HEK293 (cell line): Measurements from ENCODE around the gene MRPS27.

Source experiments
- CTCF ChIA-PET: fragments of 350-600 bp; formaldehyde crosslinking; extraction: SDS; loops from one replicate; lab custom pipeline; 2021; ENCODE audit warnings: antibody characterized with exemption; lab: Yijun Ruan, JAX
- POLR2A ChIA-PET: fragments of 300-600 bp; formaldehyde crosslinking; extraction: SDS; loops from one replicate; lab custom pipeline; 2020; ENCODE audit warnings: antibody characterized with exemption, inconsistent platforms; lab: Yijun Ruan, JAX
- H3K27ac ChIP-seq: fragments of 200-500 bp; sonication (Bioruptor generic); 2 replicates; pipeline ENCODE4 v1.5.1; 2014; ENCODE audit warnings: low read depth, low read length, control low read depth, inconsistent platforms; ENCODE audit errors: extremely low read depth
- H3K36me3 ChIP-seq, 2 experiments: fragments of 200-500 bp in 1 of 2; sonication (Bioruptor generic) in 1 of 2; 1 replicate in 1 of 2; 2 replicates in 1 of 2; pipeline ENCODE4 v1.5.1; 2014 to 2017; ENCODE audit warnings: inconsistent platforms in 2 of 2, low read length in 2 of 2; ENCODE audit not compliant: control insufficient read depth in 2 of 2, insufficient read depth in 1 of 2
- H3K4me1 ChIP-seq: fragments of 200-500 bp; sonication (Bioruptor generic); 2 replicates; pipeline ENCODE4 v1.5.1; 2014; ENCODE audit warnings: mild to moderate bottlenecking, low read length, inconsistent platforms; ENCODE audit not compliant: control insufficient read depth, insufficient read depth
- H3K4me3 ChIP-seq: 2 replicates; pipeline ENCODE4 v1.5.1; 2011; ENCODE audit warnings: low read depth, mild to moderate bottlenecking, control low read depth, low read length, moderate library complexity
- H3K9me3 ChIP-seq: fragments of 200-500 bp; sonication (Bioruptor generic); 2 replicates; pipeline ENCODE4 v1.5.1; 2014; ENCODE audit warnings: low read depth, low read length, inconsistent platforms; ENCODE audit not compliant: control insufficient read depth, insufficient read depth
- ZIC2 ChIP-seq: fragments of 450-650 bp; formaldehyde crosslinking; IDR thresholded peaks from 2 replicates; pipeline ENCODE4 v1.5.1; 2016; ENCODE audit warnings: missing biosample characterization, missing genetic modification characterization
- ZNF157 ChIP-seq: fragments of 450-650 bp; formaldehyde crosslinking; IDR thresholded peaks from 2 replicates; pipeline ENCODE4 v1.5.1; 2016; ENCODE audit warnings: missing biosample characterization, missing genetic modification characterization
- ZNF311 ChIP-seq: fragments of 450-650 bp; formaldehyde crosslinking; IDR thresholded peaks from 2 replicates; pipeline ENCODE4 v1.5.1; 2017; ENCODE audit warnings: missing biosample characterization, missing genetic modification characterization, borderline replicate concordance

Gene MRPS27

DNA sequence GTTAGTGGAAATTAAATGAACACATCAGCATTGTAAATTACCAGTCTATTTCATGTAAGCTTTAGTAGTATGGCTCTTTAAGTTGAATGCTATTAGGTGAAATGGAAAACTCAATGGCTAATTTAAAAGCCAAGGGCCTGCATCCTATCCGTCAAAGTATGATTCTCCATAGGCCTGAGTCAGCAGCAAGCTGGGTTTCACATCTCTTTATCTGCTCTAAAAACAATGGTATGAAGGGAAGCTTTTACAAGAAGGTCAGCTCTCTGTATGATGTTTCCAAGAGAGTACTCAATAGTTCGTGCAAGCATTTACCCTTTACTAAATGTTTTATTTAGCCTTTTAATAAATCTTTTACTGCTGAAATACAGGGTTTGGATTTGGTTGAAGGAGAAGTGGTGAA lies 149.9 kb downstream of the MRPS27 start:
- ChIA-PET POLR2A (no interaction called here), CTCF (interaction anchor here (0.6 to 1.8 kb wide), 4 partner anchors 16 to 138 kb away, joined by 3 to 6 read pairs (median 4); no protein-coding TSS in a partner anchor)
- H3K27ac ChIP-seq, result no peak overlapping the region
- no peak overlapping the region for H3K4me3 ChIP-seq
- H3K4me1 ChIP-seq, result peaks cover 13% of the 10 kb centered on the region
- H3K36me3 ChIP-seq, result no peaks in the 10 kb centered on the region
- TF ChIP-seq ZNF157 (tag by site-specific recombination) (no peak), ZIC2 (no peak), ZNF311 (tag by site-specific recombination) (no peak)
- no peaks in the 10 kb centered on the region for H3K9me3 ChIP-seq
